ENCODE data around the gene ZNF195.
"Not testable (repeated sequence)": the region's sequence is repeated elsewhere in the genome, so short reads cannot be mapped to it uniquely, and the experiment has no call there.

Gene ZNF195

GRCh38 chr11:3378426-3379423 is at the start of gene ZNF195:
Gene ZNF195, minus strand, starts transcription at chr11:3379146. Its CDS starts 106 bp downstream, at chr11:3379040.
- DNase-seq (ENCODE audit: low read depth), result peak; percentile 98

DNA sequence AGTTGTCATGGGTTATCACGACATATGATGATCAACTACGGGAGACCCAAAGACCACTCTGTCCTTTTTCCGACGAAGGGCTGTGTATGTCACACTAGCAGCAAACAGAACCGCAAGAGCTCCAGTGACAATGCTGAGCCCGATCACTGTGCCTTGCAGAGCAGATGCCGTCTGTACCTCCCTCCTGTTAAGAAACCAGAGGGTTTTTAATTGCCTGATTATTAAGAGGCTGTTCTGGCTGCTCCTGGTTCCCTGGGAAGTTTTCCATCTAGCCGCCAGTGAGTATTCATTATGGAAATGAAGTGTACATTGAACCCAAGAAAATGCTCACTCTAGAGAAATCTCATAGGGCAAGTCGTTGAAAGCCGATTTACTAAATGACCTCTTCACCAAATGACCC is 49.1 kb upstream of the ZNF195 start:
- not testable (repeated sequence) for DNase-seq (ENCODE audit: low read depth)

GRCh38 chr11:3426541-3426940 is 47.6 kb upstream of the ZNF195 start:
- not testable (repeated sequence) for DNase-seq (ENCODE audit: low read depth)

- DNase-seq (ENCODE audit: low read depth), result not testable (repeated sequence)
These were observed 45.0 kb upstream of the ZNF195 start for GRCh38 chr11:3423928-3424327.

DNA sequence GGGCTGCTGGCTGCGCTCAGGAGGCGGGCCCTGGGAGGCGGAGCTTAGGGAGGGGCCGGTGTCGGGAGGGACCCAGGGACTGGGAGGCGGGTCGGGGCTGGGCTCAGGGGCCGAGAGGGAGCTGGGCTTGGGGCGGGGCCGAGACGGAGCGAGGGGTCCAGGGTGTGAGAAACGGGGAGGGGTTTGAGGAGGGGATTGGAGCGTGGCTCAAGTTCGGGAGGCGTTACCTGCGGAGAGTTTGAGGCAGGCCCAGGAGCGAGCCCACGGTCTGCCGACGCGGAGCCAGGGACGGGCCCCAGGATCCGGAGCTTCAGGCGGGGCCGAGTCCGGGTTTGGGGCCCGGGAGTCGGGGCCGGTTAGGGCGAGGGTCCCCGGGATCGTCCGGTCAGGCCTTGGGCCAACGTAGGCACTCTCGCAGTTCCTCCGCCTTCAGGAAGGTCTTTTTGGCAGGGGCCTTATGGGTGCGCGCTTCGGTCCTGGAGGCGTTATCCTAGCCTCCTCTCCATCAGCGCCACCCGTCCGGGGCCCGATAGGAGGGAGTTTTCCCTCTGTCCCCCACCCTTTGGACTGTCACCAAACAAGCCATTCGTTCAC is 44.3 kb upstream of the ZNF195 start:
- not testable (repeated sequence) for DNase-seq (ENCODE audit: low read depth)

GRCh38 chr11:3422380-3423137 is 43.6 kb upstream of the ZNF195 start:
- peak; percentile 95 for DNase-seq (ENCODE audit: low read depth)

GRCh38 chr11:3421608-3422379 is 42.8 kb upstream of the ZNF195 start:
- DNase-seq (ENCODE audit: low read depth), result not testable (repeated sequence)

DNA sequence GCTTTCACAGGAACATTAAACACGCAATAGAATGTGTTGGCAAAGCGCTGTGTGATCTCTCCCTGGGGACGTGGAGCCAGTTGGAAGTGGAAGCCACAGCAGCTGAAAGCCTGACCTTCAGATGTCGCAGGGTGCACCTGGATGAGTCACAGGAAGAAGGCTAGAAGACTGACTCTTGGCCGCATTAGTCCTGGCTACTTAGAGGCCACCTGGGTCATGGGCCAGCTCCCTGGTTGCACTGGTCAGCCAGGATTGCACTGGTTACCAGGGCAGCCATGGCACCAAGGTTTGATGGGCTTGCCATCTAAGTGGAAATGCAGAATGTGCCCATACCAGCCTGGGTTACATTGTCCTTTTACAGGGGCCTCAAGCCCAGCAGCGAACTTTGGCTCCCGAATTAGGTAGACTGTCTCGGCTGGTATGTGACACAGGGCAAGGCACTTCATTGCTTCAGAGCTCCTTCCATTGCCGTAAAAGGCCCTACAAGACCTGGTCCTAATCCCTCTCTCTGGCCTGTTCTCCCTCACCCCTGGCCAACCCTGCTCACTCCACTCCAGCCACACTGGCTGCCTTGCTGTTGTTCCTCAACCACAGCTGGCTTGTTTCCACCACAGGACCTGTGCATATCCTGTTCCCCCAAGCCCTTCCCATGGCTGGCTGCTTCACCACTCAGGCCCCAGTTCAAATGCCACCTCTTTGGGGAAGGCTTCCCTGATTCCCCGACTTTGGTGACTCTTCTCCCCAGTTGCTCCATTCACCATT is 41.5 kb upstream of the ZNF195 start:
- not testable (repeated sequence) for DNase-seq (ENCODE audit: low read depth)

DNA sequence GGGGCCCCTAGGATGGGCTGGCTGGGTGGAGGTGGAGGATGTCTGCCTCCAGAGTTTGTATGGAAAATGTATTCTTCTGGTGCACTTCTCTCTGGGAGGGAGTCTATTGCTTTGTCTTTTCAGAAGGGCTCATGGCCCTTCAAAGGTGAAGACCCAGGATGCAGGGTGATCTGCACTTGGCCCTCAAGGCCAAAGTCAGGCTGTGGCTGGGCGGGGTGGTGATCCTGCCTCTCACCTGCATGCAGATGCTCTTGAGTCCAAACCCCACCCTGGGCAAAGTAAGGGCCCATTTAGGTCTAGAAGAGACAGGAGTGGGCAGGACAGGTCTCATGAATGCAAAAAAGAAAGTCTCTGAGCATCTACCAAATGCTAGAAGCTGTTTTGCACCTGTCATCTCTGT is 40.5 kb upstream of the ZNF195 start:
- DNase-seq (ENCODE audit: low read depth), result not testable (repeated sequence)

- DNase-seq (ENCODE audit: low read depth), result not testable (repeated sequence)
These were observed 38.1 kb upstream of the ZNF195 start for GRCh38 chr11:3417047-3417446.

- not testable (repeated sequence) for DNase-seq (ENCODE audit: low read depth)
These were observed 36.4 kb upstream of the ZNF195 start for GRCh38 chr11:3415301-3415700.

DNA sequence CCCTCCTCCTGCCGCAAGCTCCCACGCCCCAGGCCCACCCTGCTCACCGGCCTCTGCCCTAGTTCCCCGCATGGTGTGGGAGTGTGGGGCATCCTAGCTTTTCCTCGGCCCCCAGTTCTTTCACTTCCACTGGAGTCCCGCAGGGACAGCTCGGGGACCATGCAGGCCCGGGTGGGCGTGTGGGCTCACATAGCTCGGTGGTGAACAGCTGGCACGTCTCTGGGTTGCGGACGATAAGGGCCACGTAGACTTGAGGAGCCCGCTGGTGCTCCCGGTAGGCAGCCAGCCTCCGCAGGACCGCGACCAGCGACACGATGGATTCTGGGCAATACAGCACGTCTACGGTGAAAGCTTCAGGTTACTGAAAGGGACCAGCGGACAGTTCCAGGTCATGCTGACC is 34.7 kb upstream of the ZNF195 start:
- DNase-seq (ENCODE audit: low read depth), result not testable (repeated sequence)

GRCh38 chr11:3412837-3413236 is 33.9 kb upstream of the ZNF195 start:
- DNase-seq (ENCODE audit: low read depth), result no peak

GRCh38 chr11:3408722-3409121 is 29.8 kb upstream of the ZNF195 start:
- peak; percentile 62 for DNase-seq (ENCODE audit: low read depth)

DNA sequence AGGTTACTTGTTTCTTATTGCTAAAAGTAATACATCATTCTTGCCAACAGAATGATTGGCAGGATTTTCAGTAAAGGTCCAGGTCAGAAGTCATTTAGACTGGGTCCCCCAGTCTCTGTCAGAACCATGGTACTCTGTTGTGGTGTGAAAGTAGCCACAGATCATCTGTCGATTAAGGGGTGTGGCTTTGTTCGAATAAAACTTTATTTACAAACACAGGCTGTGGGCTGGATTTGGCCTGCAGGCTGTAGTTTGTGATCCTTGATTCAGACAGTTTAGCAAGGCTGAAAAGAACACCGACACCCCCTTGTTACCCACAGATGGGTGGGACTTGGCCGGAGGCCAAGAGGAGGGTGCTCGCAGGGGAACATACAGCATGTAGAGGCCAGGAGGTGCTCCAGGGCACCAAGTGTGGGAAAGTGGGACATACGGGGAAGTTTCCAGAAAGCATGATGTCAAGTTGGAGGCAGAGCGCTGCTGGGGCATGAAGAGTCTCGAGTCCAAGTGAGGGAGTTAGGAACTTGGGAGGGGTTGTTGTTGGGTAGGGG is 29.2 kb upstream of the ZNF195 start:
- not testable (repeated sequence) for DNase-seq (ENCODE audit: low read depth)

- DNase-seq (ENCODE audit: low read depth), result not testable (repeated sequence)
These were observed 28.0 kb upstream of the ZNF195 start for GRCh38 chr11:3406937-3407336.

GRCh38 chr11:3406223-3406875 is 27.4 kb upstream of the ZNF195 start:
- not testable (repeated sequence) for DNase-seq (ENCODE audit: low read depth)

DNA sequence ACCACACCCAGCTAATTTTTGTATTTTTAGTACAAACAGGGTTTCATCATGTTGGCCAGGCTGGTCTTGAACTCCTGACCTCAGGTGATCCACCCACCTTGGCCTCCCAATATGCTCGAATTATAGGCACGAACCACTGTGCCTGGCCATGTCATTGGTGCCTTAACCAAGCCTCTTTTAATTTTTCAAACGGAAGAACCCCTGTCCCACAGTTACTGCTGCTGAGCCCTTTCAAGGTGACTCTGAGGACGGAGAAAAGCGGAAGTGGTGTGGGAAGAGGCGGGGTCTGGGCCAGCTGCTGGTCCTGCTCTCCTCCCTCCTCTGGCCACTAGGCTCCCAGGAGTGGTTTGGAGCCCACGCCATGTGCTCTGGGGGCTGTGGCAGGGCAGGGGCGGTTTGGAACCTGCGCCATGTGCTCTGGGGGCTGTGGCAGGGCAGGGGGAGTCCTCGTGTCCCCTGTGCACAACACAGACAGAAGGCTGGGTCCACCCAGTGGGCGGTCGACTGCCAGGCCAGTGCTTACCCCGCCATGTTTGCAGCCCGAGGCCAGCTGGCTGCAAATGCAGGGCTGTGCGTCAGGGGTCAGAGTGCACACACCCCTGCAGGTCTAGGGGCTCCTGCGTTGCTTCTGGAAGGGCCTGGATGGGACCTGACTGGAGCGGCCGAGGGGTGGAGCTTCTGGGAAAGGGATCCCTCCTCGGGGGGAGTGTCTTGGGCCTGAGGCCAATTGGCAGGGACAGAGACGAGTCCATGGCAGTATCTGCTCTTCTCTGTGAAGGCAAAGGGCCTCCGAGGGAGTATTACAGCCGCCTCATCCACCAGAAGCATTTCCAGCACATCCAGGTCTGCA is 25.4 kb upstream of the ZNF195 start:
- not testable (repeated sequence) for DNase-seq (ENCODE audit: low read depth)

DNA sequence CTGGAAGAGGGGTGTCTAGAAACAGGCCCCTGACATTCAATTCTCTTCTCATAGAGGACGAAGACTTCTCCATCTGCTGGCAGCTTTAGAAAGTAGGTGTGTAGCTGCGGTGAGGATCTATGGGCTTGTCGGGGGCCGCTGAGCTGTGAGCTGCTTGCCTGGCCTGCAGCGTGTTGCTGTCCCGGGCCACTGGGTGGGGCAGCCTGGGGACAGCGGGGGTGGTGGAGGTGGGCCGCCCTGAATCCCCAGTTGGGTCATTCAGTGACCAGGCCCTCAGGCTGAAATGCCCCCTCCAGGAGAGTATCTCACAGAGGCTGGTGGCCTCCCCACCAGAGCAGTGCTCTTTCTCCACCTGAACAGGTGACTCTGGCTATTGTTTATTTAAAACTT is 23.9 kb upstream of the ZNF195 start:
- not testable (repeated sequence) for DNase-seq (ENCODE audit: low read depth)
